ENCODE data around the gene CCR5AS.
"Not testable (repeated sequence)": the region's sequence is repeated elsewhere in the genome, so short reads cannot be mapped to it uniquely, and the experiment has no call there.

Gene CCR5AS

GRCh38 chr3:46330676-46331075, 76.2 kb downstream of the CCR5AS start:
- not testable (repeated sequence) for H3K9ac ChIP-seq (ENCODE audit: low read length in 2 of 2); H3K4me3 ChIP-seq (ENCODE audit: low read length in 2 of 2); H3K27ac ChIP-seq (ENCODE audit: low read length)

GRCh38 chr3:46325645-46326300, 81.1 kb downstream of the CCR5AS start:
- no peaks in the 10 kb centered on the region for H3K36me3 ChIP-seq (ENCODE audit: control insufficient read depth in 2 of 2, insufficient read depth in 2 of 2, low read length in 2 of 2)
- no peak overlapping the region for H3K4me3 ChIP-seq (ENCODE audit: low read length in 2 of 2)
- H3K9ac ChIP-seq (ENCODE audit: low read length in 2 of 2): no peak overlapping the region
- no peaks in the 10 kb centered on the region for H3K9me3 ChIP-seq (ENCODE audit: control insufficient read depth in 2 of 2, low read length in 2 of 2)
- H3K27me3 ChIP-seq (ENCODE audit: control insufficient read depth in 1 of 2, insufficient read depth in 2 of 2, low read length in 2 of 2): no peaks in the 10 kb centered on the region
- H3K27ac ChIP-seq (ENCODE audit: low read length): no peak overlapping the region
- H3K4me1 ChIP-seq (ENCODE audit: control insufficient read depth, insufficient read depth, low read length): no peaks in the 10 kb centered on the region

More at GRCh38 chr3:46330676-46331075, 76.2 kb downstream of the CCR5AS start:
- not testable (repeated sequence) for H3K4me1 ChIP-seq (ENCODE audit: control insufficient read depth, insufficient read depth, low read length); H3K9me3 ChIP-seq (ENCODE audit: control insufficient read depth in 2 of 2, low read length in 2 of 2); H3K27me3 ChIP-seq (ENCODE audit: control insufficient read depth in 1 of 2, insufficient read depth in 2 of 2, low read length in 2 of 2); H3K36me3 ChIP-seq (ENCODE audit: control insufficient read depth in 2 of 2, insufficient read depth in 2 of 2, low read length in 2 of 2)

GRCh38 chr3:46324036-46324435, 82.8 kb downstream of the CCR5AS start:
- no peaks in the 10 kb centered on the region for H3K9me3 ChIP-seq (ENCODE audit: control insufficient read depth in 2 of 2, low read length in 2 of 2)
- H3K4me1 ChIP-seq (ENCODE audit: control insufficient read depth, insufficient read depth, low read length): no peaks in the 10 kb centered on the region
- H3K27me3 ChIP-seq (ENCODE audit: control insufficient read depth in 1 of 2, insufficient read depth in 2 of 2, low read length in 2 of 2): no peaks in the 10 kb centered on the region
- no peak overlapping the region for H3K9ac ChIP-seq (ENCODE audit: low read length in 2 of 2)
- no peaks in the 10 kb centered on the region for H3K36me3 ChIP-seq (ENCODE audit: control insufficient read depth in 2 of 2, insufficient read depth in 2 of 2, low read length in 2 of 2)
- no peak overlapping the region for H3K27ac ChIP-seq (ENCODE audit: low read length)
- no peak overlapping the region for H3K4me3 ChIP-seq (ENCODE audit: low read length in 2 of 2)

GRCh38 chr3:46321461-46322104, 85.3 kb downstream of the CCR5AS start:
- Histone ChIP-seq H3K27me3 (ENCODE audit: control insufficient read depth in 1 of 2, insufficient read depth in 2 of 2, low read length in 2 of 2) (no peaks in the 10 kb centered on the region), H3K27ac (ENCODE audit: low read length) (no peak overlapping the region), H3K9me3 (ENCODE audit: control insufficient read depth in 2 of 2, low read length in 2 of 2) (no peaks in the 10 kb centered on the region), H3K4me1 (ENCODE audit: control insufficient read depth, insufficient read depth, low read length) (no peaks in the 10 kb centered on the region), H3K4me3 (ENCODE audit: low read length in 2 of 2) (no peak overlapping the region), H3K36me3 (ENCODE audit: control insufficient read depth in 2 of 2, insufficient read depth in 2 of 2, low read length in 2 of 2) (no peaks in the 10 kb centered on the region), H3K9ac (ENCODE audit: low read length in 2 of 2) (no peak overlapping the region)

- Histone ChIP-seq H3K9ac (ENCODE audit: low read length in 2 of 2) (no peak overlapping the region), H3K36me3 (ENCODE audit: control insufficient read depth in 2 of 2, insufficient read depth in 2 of 2, low read length in 2 of 2) (no peaks in the 10 kb centered on the region), H3K4me3 (ENCODE audit: low read length in 2 of 2) (no peak overlapping the region), H3K4me1 (ENCODE audit: control insufficient read depth, insufficient read depth, low read length) (no peaks in the 10 kb centered on the region), H3K9me3 (ENCODE audit: control insufficient read depth in 2 of 2, low read length in 2 of 2) (no peaks in the 10 kb centered on the region), H3K27me3 (ENCODE audit: control insufficient read depth in 1 of 2, insufficient read depth in 2 of 2, low read length in 2 of 2) (no peaks in the 10 kb centered on the region), H3K27ac (ENCODE audit: low read length) (no peak overlapping the region)
Observed at GRCh38 chr3:46318207-46318927, 88.5 kb downstream of the CCR5AS start.

GRCh38 chr3:46316206-46316605, 90.7 kb downstream of the CCR5AS start:
- no peak overlapping the region for H3K27ac ChIP-seq (ENCODE audit: low read length)
- no peak overlapping the region for H3K4me3 ChIP-seq (ENCODE audit: low read length in 2 of 2)
- no peak overlapping the region for H3K9ac ChIP-seq (ENCODE audit: low read length in 2 of 2)
- H3K27me3 ChIP-seq (ENCODE audit: control insufficient read depth in 1 of 2, insufficient read depth in 2 of 2, low read length in 2 of 2): peaks cover 0 to 2% of the 10 kb centered on the region in 2 donors
- H3K9me3 ChIP-seq (ENCODE audit: control insufficient read depth in 2 of 2, low read length in 2 of 2): no peaks in the 10 kb centered on the region
- no peaks in the 10 kb centered on the region for H3K36me3 ChIP-seq (ENCODE audit: control insufficient read depth in 2 of 2, insufficient read depth in 2 of 2, low read length in 2 of 2)
- no peaks in the 10 kb centered on the region for H3K4me1 ChIP-seq (ENCODE audit: control insufficient read depth, insufficient read depth, low read length)

GRCh38 chr3:46314517-46314916, 92.3 kb downstream of the CCR5AS start:
- no peak overlapping the region for H3K9ac ChIP-seq (ENCODE audit: low read length in 2 of 2)
- H3K4me1 ChIP-seq (ENCODE audit: control insufficient read depth, insufficient read depth, low read length): no peaks in the 10 kb centered on the region
- H3K36me3 ChIP-seq (ENCODE audit: control insufficient read depth in 2 of 2, insufficient read depth in 2 of 2, low read length in 2 of 2): no peaks in the 10 kb centered on the region
- H3K27me3 ChIP-seq (ENCODE audit: control insufficient read depth in 1 of 2, insufficient read depth in 2 of 2, low read length in 2 of 2): peaks cover 0 to 2% of the 10 kb centered on the region in 2 donors
- no peaks in the 10 kb centered on the region for H3K9me3 ChIP-seq (ENCODE audit: control insufficient read depth in 2 of 2, low read length in 2 of 2)
- no peak overlapping the region for H3K4me3 ChIP-seq (ENCODE audit: low read length in 2 of 2)
- H3K27ac ChIP-seq (ENCODE audit: low read length): no peak overlapping the region

Measured in stomach smooth muscle (tissue), 2 donors.